Gastrocnemius medialis (tissue), 4 donors: ENCODE data around the gene GPATCH8. TPM values are rescaled to one million over a fixed set of nuclear protein-coding genes. Genes with fewer than 3 reads are reported as not detected.

Source experiments
- ATAC-seq, 2 donors: fragments of 150-250 bp; one replicate each; pipeline ENCODE4 v1.9.1; 2016
- DNase-seq, 2 donors: peaks; one replicate each; pipeline ENCODE4 v3.0.0-alpha.2; 2019
- H3K27ac ChIP-seq, 4 donors: fragments of 200-600 bp; sonication (generic); 1 replicate in 1 of 4; 2 replicates in 3 of 4; pipeline ENCODE4 v1.5.1; 2016 to 2018; ENCODE audit warnings: mild to moderate bottlenecking in 2 of 4, moderate library complexity in 1 of 4
- H3K27me3 ChIP-seq, 3 donors: fragments of 200-600 bp; sonication (generic) in 2 of 3; 1 replicate in 1 of 3; 2 replicates in 2 of 3; pipeline versions ENCODE4 v1.5.1 to v1.6.0; 2016 to 2019; ENCODE audit warnings: mild to moderate bottlenecking in 1 of 3, moderate library complexity in 1 of 3
- H3K36me3 ChIP-seq, 2 donors: fragments of 200-600 bp; sonication (generic) in 1 of 2; one replicate each; pipeline ENCODE4 v1.5.1; 2017 to 2018
- H3K4me1 ChIP-seq, 2 donors: fragments of 200-600 bp; sonication (generic) in 1 of 2; one replicate each; pipeline ENCODE4 v1.5.1; 2016 to 2017; ENCODE audit warnings: mild to moderate bottlenecking in 2 of 2
- H3K4me3 ChIP-seq, 4 donors: fragments of 200-600 bp; sonication (generic) in 3 of 4; 1 replicate in 1 of 4; 2 replicates in 3 of 4; pipeline ENCODE4 v1.5.1; 2016 to 2019; ENCODE audit warnings: mild to moderate bottlenecking in 2 of 4
- H3K9me3 ChIP-seq, 3 donors: fragments of 200-600 bp; sonication (generic) in 2 of 3; 1 replicate in 1 of 3; 2 replicates in 2 of 3; pipeline ENCODE4 v1.5.1; 2016 to 2019
- POLR2A ChIP-seq, 2 donors: fragments of 450-650 bp; IDR thresholded peaks; one replicate each; pipeline ENCODE4 v1.6.1; 2017; ENCODE audit warnings: antibody characterized with exemption in 2 of 2, mild to moderate bottlenecking in 2 of 2, moderate library complexity in 2 of 2
- in situ Hi-C, 4 donors: fragments of 200-750 bp; cut with MboI; loops; one replicate each; pipeline versions ENCODE4 v1.15.0 to v1.8.0; 2017; ENCODE audit warnings: low sequenced_read_pairs in 4 of 4
- intact Hi-C: fragments of 100-400 bp; cut with DNase I; formaldehyde crosslinking; loops from one replicate; pipeline ENCODE4 v1.15.1; 2023; ENCODE audit warnings: low total_unique reads
- total RNA-seq, 4 donors: library from RNA; depleted of rRNA; stranded (reverse); fragments of >200 nt; gene quantifications; one replicate each; pipeline versions ENCODE4 v1.1.0 to v1.2.3, GENCODE V29; 2016
- TF ChIP-seq, protein P1 (sequence below), 5 experiments: fragments of 450-650 bp in 3 of 5; fragments of 200-600 bp in 2 of 5; sonication (generic) in 2 of 5; IDR thresholded peaks in 4 of 5; conservative IDR thresholded peaks in 1 of 5; 1 replicate in 4 of 5; 2 replicates in 1 of 5; pipeline ENCODE4 v1.5.1; 2016 to 2019; ENCODE audit warnings: antibody characterized with exemption in 5 of 5, mild to moderate bottlenecking in 3 of 5, moderate library complexity in 3 of 5

The GPATCH8 gene
- total RNA-seq, 4 donors from 2014 or later: 39.9 to 75.1 (median 50.8) TPM

GRCh38 chr17:44359458-44360143 is 143.6 kb downstream of the GPATCH8 start:
- H3K9me3 ChIP-seq: no peaks in the 10 kb centered on the region
- TF ChIP-seq, protein P1, sequence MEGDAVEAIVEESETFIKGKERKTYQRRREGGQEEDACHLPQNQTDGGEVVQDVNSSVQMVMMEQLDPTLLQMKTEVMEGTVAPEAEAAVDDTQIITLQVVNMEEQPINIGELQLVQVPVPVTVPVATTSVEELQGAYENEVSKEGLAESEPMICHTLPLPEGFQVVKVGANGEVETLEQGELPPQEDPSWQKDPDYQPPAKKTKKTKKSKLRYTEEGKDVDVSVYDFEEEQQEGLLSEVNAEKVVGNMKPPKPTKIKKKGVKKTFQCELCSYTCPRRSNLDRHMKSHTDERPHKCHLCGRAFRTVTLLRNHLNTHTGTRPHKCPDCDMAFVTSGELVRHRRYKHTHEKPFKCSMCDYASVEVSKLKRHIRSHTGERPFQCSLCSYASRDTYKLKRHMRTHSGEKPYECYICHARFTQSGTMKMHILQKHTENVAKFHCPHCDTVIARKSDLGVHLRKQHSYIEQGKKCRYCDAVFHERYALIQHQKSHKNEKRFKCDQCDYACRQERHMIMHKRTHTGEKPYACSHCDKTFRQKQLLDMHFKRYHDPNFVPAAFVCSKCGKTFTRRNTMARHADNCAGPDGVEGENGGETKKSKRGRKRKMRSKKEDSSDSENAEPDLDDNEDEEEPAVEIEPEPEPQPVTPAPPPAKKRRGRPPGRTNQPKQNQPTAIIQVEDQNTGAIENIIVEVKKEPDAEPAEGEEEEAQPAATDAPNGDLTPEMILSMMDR (IDR thresholded peaks at IDR 0.05 in 4 of 5, conservative IDR thresholded peaks at IDR 0.05 in 1 of 5): no peak
- H3K27me3 ChIP-seq: peaks cover 5 to 17% (median 12%) of the 10 kb centered on the region in 3 donors
- H3K4me1 ChIP-seq: peaks cover 4 to 12% of the 10 kb centered on the region in 2 donors
- H3K27ac ChIP-seq: no peak overlapping the region
- DNase-seq: no peak
- in situ Hi-C loops (no loop called here), intact Hi-C loops (no loop called here)
- H3K4me3 ChIP-seq: no peak overlapping the region
- no peaks in the 10 kb centered on the region for H3K36me3 ChIP-seq
- no peak for ATAC-seq

DNA sequence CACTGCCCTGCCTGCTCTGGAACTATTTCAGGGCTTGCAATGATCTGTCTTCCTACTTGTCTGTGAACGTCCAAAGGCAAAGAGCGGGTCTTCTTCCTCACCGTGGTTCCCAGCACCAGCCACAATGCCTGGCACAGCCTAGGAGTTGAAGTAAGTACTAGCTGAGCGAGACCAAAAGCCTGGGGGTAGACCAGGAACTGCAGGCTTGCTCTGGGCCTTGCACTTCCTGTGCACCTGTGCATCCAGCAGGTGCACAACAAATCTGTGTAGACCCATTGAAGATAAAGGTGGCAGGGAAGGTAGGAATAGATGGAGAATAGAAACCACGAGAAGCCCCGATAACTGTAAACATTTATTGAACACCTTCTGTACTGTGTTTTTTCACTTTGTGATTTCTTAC is 144.2 kb downstream of the GPATCH8 start:
- in situ Hi-C loops: no loop called here

DNA sequence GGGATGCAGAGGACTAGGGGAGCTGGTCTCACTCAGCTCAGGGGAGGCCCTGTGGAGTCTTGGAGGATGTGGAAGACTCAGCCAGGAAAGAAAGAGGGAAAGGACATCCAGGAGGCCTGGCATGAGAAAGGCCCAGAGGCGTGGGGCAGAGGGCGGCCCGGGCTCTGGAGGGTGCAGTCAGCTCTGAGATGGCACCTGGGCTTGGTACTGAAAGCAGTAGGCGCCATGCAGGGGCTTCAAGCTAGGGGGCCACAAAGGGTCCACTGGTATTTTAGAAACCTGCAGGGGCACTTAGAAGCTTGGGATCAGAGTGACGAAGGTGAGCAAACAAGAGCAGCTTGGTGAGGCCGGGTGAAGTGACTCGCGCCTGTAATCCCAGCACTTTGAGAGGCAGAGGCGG is 145.1 kb downstream of the GPATCH8 start:
- H3K9me3 ChIP-seq: no peaks in the 10 kb centered on the region
- H3K4me1 ChIP-seq: peaks cover 4 to 5% of the 10 kb centered on the region in 2 donors
- DNase-seq (no peak), ATAC-seq (no peak)
- in situ Hi-C loops (no loop called here), intact Hi-C loops (no loop called here)
- TF ChIP-seq, protein P1 (IDR thresholded peaks at IDR 0.05 in 4 of 5, conservative IDR thresholded peaks at IDR 0.05 in 1 of 5): no peak
- no peak for TF ChIP-seq POLR2A (IDR thresholded peaks at IDR 0.05)
- peaks cover 0 to 3% of the 10 kb centered on the region in 2 donors for H3K36me3 ChIP-seq
- no peak overlapping the region for H3K27ac ChIP-seq
- no peak overlapping the region for H3K4me3 ChIP-seq
- peaks cover 5 to 15% (median 9%) of the 10 kb centered on the region in 3 donors for H3K27me3 ChIP-seq

More for the DNA sequence above, 144.2 kb downstream of the GPATCH8 start:
- intact Hi-C loops: no loop called here
- Histone ChIP-seq H3K4me1 (peaks cover 4 to 11% of the 10 kb centered on the region in 2 donors), H3K27ac (no peak overlapping the region), H3K4me3 (no peak overlapping the region), H3K36me3 (no peaks in the 10 kb centered on the region), H3K9me3 (no peaks in the 10 kb centered on the region), H3K27me3 (peaks cover 5 to 17% (median 12%) of the 10 kb centered on the region in 3 donors)
- TF ChIP-seq POLR2A (IDR thresholded peaks at IDR 0.05): no peak
- TF ChIP-seq, protein P1 (IDR thresholded peaks at IDR 0.05 in 4 of 5, conservative IDR thresholded peaks at IDR 0.05 in 1 of 5): no peak
- no peak for ATAC-seq
- no peak for DNase-seq

DNA sequence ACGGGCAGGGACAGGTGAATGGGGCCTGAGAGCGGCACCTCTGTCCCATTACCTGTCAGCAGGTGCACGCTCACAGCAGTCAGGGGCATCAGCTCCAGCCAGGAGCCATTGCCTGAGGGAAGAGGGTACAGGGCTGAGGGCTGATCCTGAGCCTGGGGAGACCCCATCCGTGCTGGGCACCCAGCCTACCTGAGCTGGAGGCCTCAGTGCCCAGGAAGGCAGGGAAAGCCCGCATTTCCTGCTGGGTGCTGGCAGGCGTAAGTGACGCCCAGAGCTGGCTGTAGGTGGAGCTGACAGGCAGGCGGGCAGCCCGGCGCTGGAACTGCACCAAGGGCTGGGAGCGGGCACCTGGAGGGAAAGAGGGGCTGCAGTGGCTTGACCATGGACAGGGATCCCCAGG is 147.0 kb downstream of the GPATCH8 start:
- H3K27ac ChIP-seq: no peak overlapping the region
- in situ Hi-C loops (no loop called here), intact Hi-C loops (no loop called here)
- no peaks in the 10 kb centered on the region for H3K4me1 ChIP-seq
- no peak for TF ChIP-seq POLR2A (IDR thresholded peaks at IDR 0.05)
- TF ChIP-seq, protein P1 (IDR thresholded peaks at IDR 0.05 in 4 of 5, conservative IDR thresholded peaks at IDR 0.05 in 1 of 5): no peak
- no peaks in the 10 kb centered on the region for H3K27me3 ChIP-seq
- no peaks in the 10 kb centered on the region for H3K9me3 ChIP-seq
- no peak overlapping the region for H3K4me3 ChIP-seq
- ATAC-seq (no peak), DNase-seq (no peak)
- H3K36me3 ChIP-seq: peaks cover 0 to 21% of the 10 kb centered on the region in 2 donors
